GM18505 (cell line): ENCODE measurements around the gene CACNA1C.

Experiments used
- ATAC-seq: cut with Tn5 transposase; IDR thresholded peaks from one replicate; pipeline ENCODE4 v1.9.1; 2021; ENCODE audit not compliant: unreplicated experiment
- POLR2A ChIP-seq: IDR thresholded peaks from 4 replicates; pipeline ENCODE4 v1.6.1; 2011; ENCODE audit warnings: borderline replicate concordance; ENCODE audit not compliant: insufficient read depth, insufficient read length; ENCODE audit errors: extremely low read depth

The CACNA1C gene

DNA sequence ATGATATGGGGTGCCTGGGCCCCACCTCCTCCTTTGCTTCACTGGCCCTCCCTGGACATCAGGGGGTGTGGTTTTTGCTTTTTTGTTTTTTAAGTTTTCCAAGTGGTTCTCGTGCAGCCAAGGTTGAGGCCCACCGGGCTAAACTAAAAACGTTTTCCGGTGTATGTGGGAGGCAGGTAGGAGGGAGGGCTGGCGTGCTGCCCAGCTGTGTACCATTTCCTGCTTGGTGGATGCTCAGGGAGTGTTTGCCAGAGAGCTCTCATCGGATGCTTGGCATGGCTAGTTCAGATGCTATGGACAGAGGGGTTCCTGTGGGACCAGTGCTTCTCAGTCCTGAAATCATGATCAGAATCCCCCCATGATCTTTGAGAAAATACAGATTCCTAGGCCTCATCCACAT, 246.4 kb downstream of the CACNA1C start:
- TF ChIP-seq POLR2A: no peak
- no peak for ATAC-seq

DNA sequence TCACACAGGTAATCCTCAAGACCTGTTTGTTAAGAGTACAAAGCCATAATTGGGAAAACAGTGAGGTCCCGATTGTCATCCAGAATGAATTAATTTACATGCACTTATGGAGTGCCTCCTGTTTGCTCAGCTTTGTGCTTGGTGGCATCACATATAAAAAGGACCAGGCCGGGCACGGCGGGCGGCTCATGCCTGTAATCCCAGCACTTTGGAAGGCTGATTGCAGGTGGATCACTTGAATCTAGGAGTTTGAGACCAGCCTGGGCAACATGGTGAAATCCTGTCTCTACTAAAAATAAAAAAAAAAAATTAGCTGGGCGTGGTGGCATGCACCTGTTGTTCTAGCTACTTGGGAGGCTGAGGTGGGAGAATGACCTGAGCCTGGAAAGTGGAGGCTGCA, 247.4 kb downstream of the CACNA1C start:
- ATAC-seq: no peak
- no peak for TF ChIP-seq POLR2A

DNA sequence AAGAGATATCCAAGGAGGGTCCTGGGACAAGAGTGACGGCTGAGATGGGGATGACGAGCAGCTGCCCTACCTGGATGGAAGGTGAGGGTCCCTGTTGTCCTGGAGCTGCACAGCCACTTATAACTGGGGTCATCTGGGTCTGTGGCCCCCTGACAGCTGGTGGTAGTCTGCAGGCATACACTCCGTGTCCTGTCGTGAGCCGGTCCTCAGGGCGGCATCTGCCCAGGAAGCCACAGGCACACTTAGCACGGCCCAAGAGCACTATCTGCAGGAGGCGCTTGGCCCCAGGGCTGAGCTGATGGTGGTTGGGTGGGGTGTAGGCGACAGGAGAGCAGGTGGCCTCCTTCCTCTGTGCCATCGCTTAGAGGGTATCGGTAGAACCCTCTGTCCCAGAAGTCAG, 248.1 kb downstream of the CACNA1C start:
- no peak for TF ChIP-seq POLR2A
- no peak for ATAC-seq

DNA sequence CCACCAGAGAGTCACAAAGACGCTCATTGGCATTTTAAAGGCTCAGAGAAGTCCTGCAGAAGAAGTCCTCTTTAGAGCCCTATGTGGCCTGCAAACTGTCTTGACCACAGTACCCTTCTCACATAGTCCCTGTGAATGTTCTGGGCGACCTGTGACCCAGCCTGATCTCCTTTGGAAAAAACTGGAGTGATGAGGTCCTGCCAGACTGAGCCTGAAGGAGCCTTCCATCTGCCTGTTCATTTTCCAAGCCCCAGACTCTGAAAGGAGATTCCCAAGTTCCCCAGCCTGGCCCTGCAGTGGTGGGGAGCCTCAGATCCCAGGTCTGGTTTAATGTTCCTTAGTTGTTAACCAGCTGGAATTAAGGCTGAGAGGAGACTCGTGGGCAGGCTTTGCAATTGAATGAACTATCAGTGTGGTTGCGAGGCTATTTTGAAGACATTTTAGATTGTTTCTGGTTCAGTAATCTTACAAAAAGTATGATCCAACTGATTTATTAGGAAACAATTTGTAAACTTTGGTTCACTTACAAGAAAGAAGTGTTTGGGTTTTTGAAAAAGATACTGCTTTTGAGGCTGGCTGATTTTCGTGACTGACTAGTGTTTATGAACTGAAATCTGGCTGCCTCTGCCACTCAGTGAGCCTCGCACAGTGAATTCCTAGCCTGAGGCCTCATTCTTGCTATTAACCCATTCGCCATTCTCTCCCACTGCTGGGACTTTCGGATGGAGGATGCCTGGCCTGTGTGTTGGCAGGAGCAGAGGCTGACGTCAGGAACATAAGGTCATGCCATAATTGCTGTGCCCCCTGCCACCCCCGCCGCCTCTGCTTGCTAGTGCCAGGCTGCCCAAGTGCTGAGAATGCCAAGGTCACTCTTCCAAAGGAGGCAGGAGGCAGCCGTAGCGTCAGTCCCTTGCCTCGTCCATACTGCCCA, 249.0 kb downstream of the CACNA1C start:
- no peak for ATAC-seq
- TF ChIP-seq POLR2A: no peak

DNA sequence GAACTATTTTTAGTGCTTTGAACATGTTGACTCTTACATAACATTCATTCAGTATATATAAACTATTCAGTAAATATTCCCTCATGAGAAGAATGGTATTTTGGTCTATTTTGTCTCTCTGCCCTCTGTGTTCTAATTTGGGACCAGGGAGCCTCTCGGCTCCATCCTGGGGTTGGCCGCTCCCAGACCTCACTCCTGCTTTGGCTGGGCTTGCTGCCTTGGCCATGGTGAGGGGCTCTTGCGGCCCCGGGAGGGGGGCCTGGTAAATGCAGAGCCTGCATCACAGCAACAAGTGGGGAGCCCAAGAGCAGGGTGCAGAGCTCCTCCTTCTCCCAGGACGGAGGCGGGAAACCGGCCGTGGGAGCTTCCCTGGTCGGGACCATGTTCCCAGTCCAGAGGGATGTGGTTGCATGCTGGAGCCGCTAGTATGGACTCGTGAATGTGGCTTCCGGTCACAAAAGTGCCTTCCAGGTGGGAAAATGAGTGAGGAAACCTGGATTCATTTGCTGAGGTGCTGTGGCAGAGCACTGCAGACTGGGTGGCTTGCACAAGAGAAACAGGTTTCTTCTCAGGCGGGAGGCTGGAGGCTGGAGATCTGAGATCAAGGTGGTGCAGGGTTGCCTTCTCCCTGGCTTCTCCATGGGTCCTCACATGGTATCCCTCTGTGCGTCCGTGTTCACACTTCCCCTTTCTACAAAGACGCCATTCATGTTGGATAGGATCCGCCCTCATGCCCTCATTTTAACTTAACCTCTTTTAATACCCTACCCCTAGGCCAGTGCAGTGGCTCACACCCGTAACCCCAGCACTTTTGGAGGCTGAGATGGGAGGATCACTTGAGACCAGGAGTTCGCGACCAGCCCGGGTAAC, 250.2 kb downstream of the CACNA1C start:
- no peak for ATAC-seq
- no peak for TF ChIP-seq POLR2A

DNA sequence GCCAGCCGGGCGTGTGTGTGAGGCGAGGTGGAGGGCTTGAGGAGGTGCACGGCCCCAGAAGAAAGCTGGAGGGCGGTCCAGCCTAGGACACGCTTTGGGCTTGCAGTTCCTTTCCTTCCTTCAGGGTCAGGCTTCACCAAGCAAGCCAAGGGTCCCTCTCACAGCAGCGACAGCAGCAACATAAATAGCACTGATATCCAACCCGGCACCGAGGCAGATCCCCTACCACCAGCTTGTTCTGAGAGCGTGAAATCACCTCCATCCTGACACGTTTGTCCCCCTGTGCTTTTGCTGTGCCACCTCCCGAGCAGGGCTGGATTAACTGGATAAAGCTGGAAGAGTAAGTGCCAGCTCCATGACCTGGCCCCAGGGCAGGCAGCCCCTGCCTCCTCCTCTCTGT, 251.4 kb downstream of the CACNA1C start:
- ATAC-seq: no peak
- TF ChIP-seq POLR2A: no peak

DNA sequence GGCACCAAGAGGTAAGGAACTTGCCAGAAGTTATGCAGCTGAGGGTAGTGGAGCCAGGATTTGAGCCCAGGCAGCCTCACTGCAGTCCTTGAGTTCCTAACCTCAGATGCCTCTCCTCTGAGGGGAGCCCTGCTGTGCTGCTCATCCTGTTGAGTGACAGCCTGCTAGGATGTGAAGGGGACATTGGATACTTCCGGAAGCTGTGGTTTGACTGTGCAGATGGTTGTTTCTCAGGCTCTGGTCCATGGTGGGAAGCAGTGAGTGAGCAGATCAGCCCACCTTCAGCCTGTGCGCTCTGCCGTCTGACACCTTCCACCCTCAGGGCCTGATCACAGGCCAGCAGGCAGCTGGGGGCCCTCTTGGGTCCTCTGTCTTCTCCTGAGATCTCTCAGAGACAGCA, 253.2 kb downstream of the CACNA1C start:
- no peak for TF ChIP-seq POLR2A
- ATAC-seq: no peak

DNA sequence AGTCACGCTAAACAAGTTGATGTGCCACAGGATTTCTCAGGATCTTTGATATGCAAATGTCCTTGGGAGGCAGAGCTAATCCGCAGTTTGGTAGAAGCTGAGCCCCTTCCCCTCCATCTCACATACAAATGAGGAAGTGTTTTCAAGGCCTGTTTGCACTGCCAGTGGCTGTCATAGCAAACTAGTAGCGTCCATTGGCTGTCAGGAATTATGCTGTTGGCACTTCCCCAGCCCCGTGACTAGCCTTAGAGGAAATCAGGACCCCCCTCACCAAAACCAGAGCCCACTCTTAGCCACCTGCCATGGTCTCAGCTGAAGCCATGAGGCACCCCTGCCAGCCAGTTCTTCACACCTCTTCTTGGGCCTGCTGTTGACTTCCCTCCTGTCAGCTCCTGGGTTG, 253.9 kb downstream of the CACNA1C start:
- ATAC-seq: no peak
- TF ChIP-seq POLR2A: no peak

DNA sequence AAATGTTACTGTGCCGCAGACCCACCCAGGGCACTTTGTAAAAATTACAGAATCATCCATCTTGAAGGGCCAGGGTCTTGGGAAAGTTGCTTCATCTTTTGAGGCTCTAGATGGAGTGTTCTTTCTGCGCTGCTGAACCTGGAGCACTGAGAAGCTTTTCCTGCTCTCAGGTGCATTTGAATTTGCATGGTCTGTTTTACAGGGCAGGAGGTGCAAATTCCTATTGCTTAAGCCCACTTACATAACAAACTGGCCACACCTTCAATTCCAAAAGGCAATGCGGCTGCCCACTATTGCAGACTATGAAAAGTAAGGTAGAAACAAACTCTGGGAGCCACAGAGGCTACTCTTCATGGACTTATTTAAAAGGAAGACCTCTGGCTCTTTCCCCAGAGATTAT, 254.8 kb downstream of the CACNA1C start:
- no peak for ATAC-seq
- no peak for TF ChIP-seq POLR2A

DNA sequence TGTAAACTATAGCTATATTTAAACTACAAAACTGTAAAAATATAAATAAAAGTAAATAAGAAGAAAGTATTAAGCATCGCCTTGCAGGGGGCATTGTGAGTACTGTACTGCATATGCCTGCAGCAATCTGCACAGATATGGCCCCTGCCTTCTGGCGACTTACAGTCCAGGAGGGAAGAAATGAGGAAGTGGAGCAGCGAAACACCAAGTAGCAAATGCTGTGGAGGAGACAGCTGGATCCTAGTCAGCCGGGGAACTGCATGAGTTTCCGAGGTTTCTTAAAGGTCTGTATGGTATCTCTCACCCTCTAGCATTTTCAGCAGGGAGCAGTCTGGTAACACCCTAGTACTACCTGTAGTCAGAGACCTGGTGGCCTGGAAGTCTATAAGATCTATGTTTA, 256.9 kb downstream of the CACNA1C start:
- ATAC-seq: no peak
- TF ChIP-seq POLR2A: no peak

DNA sequence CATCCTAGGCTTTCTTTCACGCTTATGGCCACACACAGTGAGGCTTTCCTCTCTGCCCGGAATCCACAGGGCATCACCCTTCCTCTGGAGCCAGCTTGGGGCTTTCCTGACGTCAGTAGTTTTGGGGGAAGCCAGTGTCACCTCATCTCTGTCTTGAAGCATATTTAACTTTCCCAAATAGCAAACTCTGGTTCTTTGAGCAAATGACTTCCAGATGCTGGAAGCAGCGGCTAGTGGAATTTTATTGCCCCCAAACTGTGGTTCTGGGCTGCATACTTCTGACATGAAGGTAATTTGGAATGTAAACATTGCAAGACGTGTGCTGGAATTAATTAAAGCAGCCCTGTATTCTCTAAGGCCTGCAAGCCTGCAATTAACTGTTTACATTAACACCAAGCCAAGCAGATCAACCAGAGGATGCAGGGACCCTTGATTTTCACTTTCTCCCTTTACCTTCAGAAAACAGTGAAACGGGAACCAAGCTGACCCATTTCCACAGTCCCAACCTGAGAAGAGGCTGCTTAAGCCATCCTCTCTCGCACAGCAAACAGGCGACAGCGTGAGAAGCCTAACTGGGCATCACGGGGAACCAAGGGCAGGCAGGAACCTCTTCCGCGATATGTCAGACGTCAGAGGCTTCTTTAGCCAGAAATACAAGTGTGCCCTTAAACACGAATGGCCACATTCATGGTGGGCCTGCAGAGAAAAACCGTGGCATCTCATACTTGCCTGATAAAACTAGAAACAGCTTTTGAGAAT, 258.4 kb downstream of the CACNA1C start:
- no peak for TF ChIP-seq POLR2A
- no peak for ATAC-seq

DNA sequence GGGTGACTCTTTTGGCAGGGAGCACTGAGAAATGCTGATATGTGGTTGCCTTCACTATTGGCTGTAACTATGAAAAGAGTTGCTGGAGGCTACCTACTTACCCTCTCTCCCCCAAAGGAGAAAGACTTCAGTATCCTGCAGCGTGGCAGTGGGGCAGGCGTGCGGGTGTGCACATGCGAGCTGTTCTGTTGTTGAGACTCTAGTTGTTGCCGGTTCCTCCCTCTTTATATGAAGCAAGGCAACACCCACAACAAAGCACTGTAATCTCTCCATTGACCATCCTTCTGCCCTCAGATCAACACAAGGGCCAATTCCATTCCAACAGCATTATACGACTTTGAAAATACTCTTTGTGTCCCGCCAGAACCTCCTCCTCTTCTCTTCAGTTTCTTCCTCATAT, 259.4 kb downstream of the CACNA1C start:
- no peak for TF ChIP-seq POLR2A

DNA sequence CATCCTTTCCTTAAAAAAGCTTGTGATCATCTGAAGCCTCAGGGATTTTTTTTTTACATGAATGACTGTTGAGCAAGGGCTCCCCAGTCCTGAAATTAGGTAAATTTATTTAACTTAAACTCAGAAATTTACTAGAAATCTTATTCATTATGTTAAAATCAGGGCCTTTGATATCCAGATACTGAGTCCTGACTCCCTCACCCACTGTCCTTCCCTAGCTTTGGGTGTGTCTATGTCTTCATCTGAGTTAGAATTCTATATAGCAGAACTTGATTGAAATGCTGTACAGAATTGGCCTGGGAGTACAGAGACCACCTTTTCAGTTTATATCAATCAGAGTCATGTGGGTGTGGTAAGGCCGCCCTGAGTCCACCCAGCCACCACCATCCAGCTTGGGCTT, 260.0 kb downstream of the CACNA1C start:
- no peak for TF ChIP-seq POLR2A
- no peak for ATAC-seq

More for the DNA sequence above, 259.4 kb downstream of the CACNA1C start:
- ATAC-seq: no peak
